K562 (cell line): Measurements from ENCODE around the gene COL23A1. TPM values are rescaled to one million over a fixed set of nuclear protein-coding genes. Genes with fewer than 3 reads are reported as not detected.

ENCODE experiments used
- CREB3 ChIP-seq: fragments of 450-650 bp; conservative IDR thresholded peaks from 2 replicates; pipeline ENCODE4 v1.6.1; 2016; ENCODE audit warnings: missing genetic modification characterization, low read depth, mild to moderate bottlenecking, missing compliant biosample characterization, moderate library complexity
- HOXB6 ChIP-seq: fragments of 250-450 bp; sonication (Bioruptor Pico); IDR thresholded peaks from 2 replicates; pipeline ENCODE4 v1.5.1; 2022; ENCODE audit warnings: mild to moderate bottlenecking, borderline replicate concordance
- KDM1A ChIP-seq, 2 experiments: fragments of 450-650 bp; IDR thresholded peaks; 2 replicates each; pipeline ENCODE4 v1.6.1; 2016; ENCODE audit warnings: mild to moderate bottlenecking in 2 of 2
- NCOR1 ChIP-seq: fragments of 450-650 bp; IDR thresholded peaks from 2 replicates; pipeline ENCODE4 v1.6.1; 2016; ENCODE audit warnings: mild to moderate bottlenecking, moderate library complexity
- POLR2AphosphoS5 ChIP-seq: IDR thresholded peaks from 2 replicates; pipeline ENCODE4 v1.6.1; 2011; ENCODE audit warnings: mild to moderate bottlenecking, low read depth, low read length, moderate library complexity; ENCODE audit not compliant: control insufficient read depth, insufficient read depth
- RBM22 ChIP-seq: fragments of 200-400 bp; formaldehyde crosslinking; IDR thresholded peaks from 2 replicates; pipeline ENCODE4 v1.6.1; 2018; ENCODE audit warnings: low read length, low read depth; ENCODE audit not compliant: poor library complexity, severe bottlenecking
- RBM34 ChIP-seq: fragments of 200-400 bp; formaldehyde crosslinking; IDR thresholded peaks from 2 replicates; pipeline ENCODE4 v1.6.1; 2018; ENCODE audit warnings: low read length, borderline replicate concordance; ENCODE audit not compliant: insufficient read depth
- SAP30 ChIP-seq: fragments of 200-600 bp; sonication (generic); IDR thresholded peaks from 2 replicates; pipeline ENCODE4 v1.6.1; 2012; ENCODE audit warnings: borderline replicate concordance, low read depth, mild to moderate bottlenecking, moderate library complexity, low read length, control low read depth, inconsistent platforms; ENCODE audit not compliant: insufficient read depth, poor library complexity, severe bottlenecking
- SETDB1 ChIP-seq: IDR thresholded peaks from one replicate; pipeline ENCODE4 v1.6.1; 2012; ENCODE audit warnings: low read length, control low read depth, inconsistent platforms
- TFAP4 ChIP-seq: sonication (generic); formaldehyde crosslinking; IDR thresholded peaks from 2 replicates; pipeline ENCODE4 v1.8.0; 2022; ENCODE audit warnings: missing genetic modification reagents, mild to moderate bottlenecking, moderate library complexity, borderline replicate concordance
- polyA plus RNA-seq, 8 experiments: library from polyadenylated mRNA; depleted of rRNA in 4 of 8; stranded (reverse) in 5 of 8; unstranded in 3 of 8; fragments of >200 nt; fragmentation: Nextera tagmentation in 2 of 8; fragmentation: Illumina TruSeq in 1 of 8; extraction: Ambion mirVana in 2 of 8; extraction: Trizol in 1 of 8; gene quantifications; 2 replicates each; pipeline versions ENCODE4 v1.2.1 to v1.2.3, GENCODE V29; 2011 to 2014; ENCODE audit warnings: inconsistent platforms in 1 of 8, missing spikeins in 1 of 8
- total RNA-seq, 7 experiments: library from RNA; depleted of rRNA in 6 of 7; stranded (reverse); fragments of >200 nt in 6 of 7; fragmentation: Illumina TruSeq in 2 of 7; extraction: Trizol in 2 of 7; gene quantifications; 2 replicates each; pipeline versions ENCODE4 v1.2.1 to v1.2.3, GENCODE V29; 2011 to 2021; ENCODE audit warnings: low replicate concordance in 1 of 7
- TF ChIP-seq, protein P1 (sequence below): fragments of 250-450 bp; sonication (Bioruptor Pico); IDR thresholded peaks from 2 replicates; pipeline ENCODE4 v1.5.0; 2020; ENCODE audit warnings: mild to moderate bottlenecking, borderline replicate concordance
- TF ChIP-seq, protein P2 (sequence below), 2 experiments: fragments of 450-650 bp; IDR thresholded peaks; 2 replicates each; pipeline ENCODE4 v1.6.1; 2016
- TF ChIP-seq, protein P3 (sequence below): fragments of 450-650 bp; IDR thresholded peaks from 2 replicates; pipeline ENCODE4 v1.6.1; 2016; ENCODE audit warnings: low read depth

COL23A1 gene
- total and polyA plus RNA-seq, 9 of the 15 experiments (the other 6 are each of a cell fraction or from before 2014, with no cell fraction given), result 0.09 TPM; not detected in 8

- TF ChIP-seq HOXB6 (no peak), KDM1A (IDR thresholded peaks at IDR 0.05) (no peak), SETDB1 (no peak), NCOR1 (no peak), RBM22 (peak; percentile 52), CREB3 (tag) (no peak), TFAP4 (CRISPR knock-in tag) (no peak), RBM34 (no peak), POLR2AphosphoS5 (peak; percentile 41; the same call in 1 of the 2 replicates), SAP30 (no peak)
- TF ChIP-seq, protein P1, sequence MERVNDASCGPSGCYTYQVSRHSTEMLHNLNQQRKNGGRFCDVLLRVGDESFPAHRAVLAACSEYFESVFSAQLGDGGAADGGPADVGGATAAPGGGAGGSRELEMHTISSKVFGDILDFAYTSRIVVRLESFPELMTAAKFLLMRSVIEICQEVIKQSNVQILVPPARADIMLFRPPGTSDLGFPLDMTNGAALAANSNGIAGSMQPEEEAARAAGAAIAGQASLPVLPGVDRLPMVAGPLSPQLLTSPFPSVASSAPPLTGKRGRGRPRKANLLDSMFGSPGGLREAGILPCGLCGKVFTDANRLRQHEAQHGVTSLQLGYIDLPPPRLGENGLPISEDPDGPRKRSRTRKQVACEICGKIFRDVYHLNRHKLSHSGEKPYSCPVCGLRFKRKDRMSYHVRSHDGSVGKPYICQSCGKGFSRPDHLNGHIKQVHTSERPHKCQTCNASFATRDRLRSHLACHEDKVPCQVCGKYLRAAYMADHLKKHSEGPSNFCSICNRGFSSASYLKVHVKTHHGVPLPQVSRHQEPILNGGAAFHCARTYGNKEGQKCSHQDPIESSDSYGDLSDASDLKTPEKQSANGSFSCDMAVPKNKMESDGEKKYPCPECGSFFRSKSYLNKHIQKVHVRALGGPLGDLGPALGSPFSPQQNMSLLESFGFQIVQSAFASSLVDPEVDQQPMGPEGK (CRISPR knock-in tag), result no peak
- TF ChIP-seq, protein P2, sequence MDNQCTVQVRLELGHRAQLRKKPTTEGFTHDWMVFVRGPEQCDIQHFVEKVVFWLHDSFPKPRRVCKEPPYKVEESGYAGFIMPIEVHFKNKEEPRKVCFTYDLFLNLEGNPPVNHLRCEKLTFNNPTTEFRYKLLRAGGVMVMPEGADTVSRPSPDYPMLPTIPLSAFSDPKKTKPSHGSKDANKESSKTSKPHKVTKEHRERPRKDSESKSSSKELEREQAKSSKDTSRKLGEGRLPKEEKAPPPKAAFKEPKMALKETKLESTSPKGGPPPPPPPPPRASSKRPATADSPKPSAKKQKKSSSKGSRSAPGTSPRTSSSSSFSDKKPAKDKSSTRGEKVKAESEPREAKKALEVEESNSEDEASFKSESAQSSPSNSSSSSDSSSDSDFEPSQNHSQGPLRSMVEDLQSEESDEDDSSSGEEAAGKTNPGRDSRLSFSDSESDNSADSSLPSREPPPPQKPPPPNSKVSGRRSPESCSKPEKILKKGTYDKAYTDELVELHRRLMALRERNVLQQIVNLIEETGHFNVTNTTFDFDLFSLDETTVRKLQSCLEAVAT (IDR thresholded peaks at IDR 0.05), result no peak
- TF ChIP-seq, protein P3, sequence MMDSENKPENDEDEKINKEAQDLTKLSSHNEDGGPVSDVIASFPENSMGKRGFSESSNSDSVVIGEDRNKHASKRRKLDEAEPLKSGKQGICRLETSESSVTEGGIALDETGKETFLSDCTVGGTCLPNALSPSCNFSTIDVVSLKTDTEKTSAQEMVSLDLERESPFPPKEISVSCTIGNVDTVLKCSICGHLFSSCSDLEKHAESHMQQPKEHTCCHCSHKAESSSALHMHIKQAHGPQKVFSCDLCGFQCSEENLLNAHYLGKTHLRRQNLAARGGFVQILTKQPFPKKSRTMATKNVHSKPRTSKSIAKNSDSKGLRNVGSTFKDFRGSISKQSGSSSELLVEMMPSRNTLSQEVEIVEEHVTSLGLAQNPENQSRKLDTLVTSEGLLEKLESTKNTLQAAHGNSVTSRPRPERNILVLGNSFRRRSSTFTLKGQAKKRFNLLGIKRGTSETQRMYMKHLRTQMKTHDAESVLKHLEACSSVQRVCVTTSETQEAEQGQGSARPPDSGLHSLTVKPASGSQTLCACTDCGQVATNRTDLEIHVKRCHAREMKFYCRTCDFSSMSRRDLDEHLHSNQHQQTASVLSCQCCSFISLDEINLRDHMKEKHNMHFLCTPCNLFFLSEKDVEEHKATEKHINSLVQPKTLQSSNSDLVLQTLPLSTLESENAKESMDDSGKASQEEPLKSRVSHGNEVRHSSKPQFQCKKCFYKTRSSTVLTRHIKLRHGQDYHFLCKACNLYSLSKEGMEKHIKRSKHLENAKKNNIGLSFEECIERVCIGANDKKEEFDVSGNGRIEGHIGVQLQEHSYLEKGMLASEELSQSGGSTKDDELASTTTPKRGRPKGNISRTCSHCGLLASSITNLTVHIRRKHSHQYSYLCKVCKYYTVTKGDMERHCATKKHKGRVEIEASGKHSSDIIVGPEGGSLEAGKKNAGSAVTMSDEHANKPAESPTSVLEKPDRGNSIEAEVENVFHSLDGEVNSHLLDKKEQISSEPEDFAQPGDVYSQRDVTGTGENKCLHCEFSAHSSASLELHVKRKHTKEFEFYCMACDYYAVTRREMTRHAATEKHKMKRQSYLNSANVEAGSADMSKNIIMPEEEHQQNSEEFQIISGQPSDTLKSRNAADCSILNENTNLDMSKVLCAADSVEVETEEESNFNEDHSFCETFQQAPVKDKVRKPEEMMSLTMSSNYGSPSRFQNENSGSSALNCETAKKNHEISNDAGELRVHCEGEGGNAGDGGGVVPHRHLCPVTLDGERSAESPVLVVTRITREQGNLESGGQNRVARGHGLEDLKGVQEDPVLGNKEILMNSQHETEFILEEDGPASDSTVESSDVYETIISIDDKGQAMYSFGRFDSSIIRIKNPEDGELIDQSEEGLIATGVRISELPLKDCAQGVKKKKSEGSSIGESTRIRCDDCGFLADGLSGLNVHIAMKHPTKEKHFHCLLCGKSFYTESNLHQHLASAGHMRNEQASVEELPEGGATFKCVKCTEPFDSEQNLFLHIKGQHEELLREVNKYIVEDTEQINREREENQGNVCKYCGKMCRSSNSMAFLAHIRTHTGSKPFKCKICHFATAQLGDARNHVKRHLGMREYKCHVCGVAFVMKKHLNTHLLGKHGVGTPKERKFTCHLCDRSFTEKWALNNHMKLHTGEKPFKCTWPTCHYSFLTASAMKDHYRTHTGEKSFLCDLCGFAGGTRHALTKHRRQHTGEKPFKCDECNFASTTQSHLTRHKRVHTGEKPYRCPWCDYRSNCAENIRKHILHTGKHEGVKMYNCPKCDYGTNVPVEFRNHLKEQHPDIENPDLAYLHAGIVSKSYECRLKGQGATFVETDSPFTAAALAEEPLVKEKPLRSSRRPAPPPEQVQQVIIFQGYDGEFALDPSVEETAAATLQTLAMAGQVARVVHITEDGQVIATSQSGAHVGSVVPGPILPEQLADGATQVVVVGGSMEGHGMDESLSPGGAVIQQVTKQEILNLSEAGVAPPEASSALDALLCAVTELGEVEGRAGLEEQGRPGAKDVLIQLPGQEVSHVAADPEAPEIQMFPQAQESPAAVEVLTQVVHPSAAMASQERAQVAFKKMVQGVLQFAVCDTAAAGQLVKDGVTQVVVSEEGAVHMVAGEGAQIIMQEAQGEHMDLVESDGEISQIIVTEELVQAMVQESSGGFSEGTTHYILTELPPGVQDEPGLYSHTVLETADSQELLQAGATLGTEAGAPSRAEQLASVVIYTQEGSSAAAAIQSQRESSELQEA, result no peak
These were observed 380.1 kb downstream of the COL23A1 start (continued) for GRCh38 chr5:178210073-178210535.
